GM21360 (cell line): ENCODE data around the gene CYB561.

Experiments used
- ATAC-seq: cut with Tn5 transposase; IDR thresholded peaks from one replicate; pipeline ENCODE4 v1.9.1; 2021; ENCODE audit warnings: mild to moderate bottlenecking, moderate library complexity; ENCODE audit not compliant: unreplicated experiment

Gene CYB561

GRCh38 chr17:63452046-63452961, 6.2 kb upstream of the CYB561 start:
- ATAC-seq: no peak

GRCh38 chr17:63451150-63451549, 5.0 kb upstream of the CYB561 start:
- no peak for ATAC-seq

- ATAC-seq: no peak
These were observed 4.4 kb upstream of the CYB561 start for GRCh38 chr17:63450551-63450950.

GRCh38 chr17:63448655-63449054, 2.5 kb upstream of the CYB561 start:
- ATAC-seq: no peak

- ATAC-seq: no peak
These were observed 1.4 kb upstream of the CYB561 start for GRCh38 chr17:63447471-63448009.

- peak; percentile 10 for ATAC-seq
These were observed 806 bp upstream of the CYB561 start for GRCh38 chr17:63446753-63447470.

- peak; percentile 26 for ATAC-seq
These were observed 544 bp downstream of the CYB561 start for GRCh38 chr17:63445571-63445953.

- no peak for ATAC-seq
These were observed 1.0 kb downstream of the CYB561 start for GRCh38 chr17:63445065-63445464.

GRCh38 chr17:63444457-63444856, 1.6 kb downstream of the CYB561 start:
- ATAC-seq: no peak

GRCh38 chr17:63443053-63443452, 3.1 kb downstream of the CYB561 start:
- ATAC-seq: no peak

GRCh38 chr17:63442549-63443035, 3.5 kb downstream of the CYB561 start:
- ATAC-seq: no peak

GRCh38 chr17:63442074-63442473, 4.0 kb downstream of the CYB561 start:
- ATAC-seq: no peak

- ATAC-seq: no peak
These were observed 4.5 kb downstream of the CYB561 start for GRCh38 chr17:63441654-63442053.

- ATAC-seq: no peak
These were observed 5.3 kb downstream of the CYB561 start for GRCh38 chr17:63440770-63441335.

- no peak for ATAC-seq
These were observed 5.9 kb downstream of the CYB561 start for GRCh38 chr17:63440127-63440769.

GRCh38 chr17:63439687-63440086, 6.4 kb downstream of the CYB561 start:
- ATAC-seq: no peak

GRCh38 chr17:63438092-63439051, 7.7 kb downstream of the CYB561 start:
- ATAC-seq: no peak

- no peak for ATAC-seq
These were observed 8.6 kb downstream of the CYB561 start for GRCh38 chr17:63437287-63438091.
